GM21447 (cell line): ENCODE data around the gene KLHL4.
"Not testable (repeated sequence)": the region's sequence is repeated elsewhere in the genome, so short reads cannot be mapped to it uniquely, and the experiment has no call there.

Experiments used
- ATAC-seq: cut with Tn5 transposase; IDR thresholded peaks from one replicate; pipeline ENCODE4 v1.9.1; 2021; ENCODE audit not compliant: unreplicated experiment

The KLHL4 gene

DNA sequence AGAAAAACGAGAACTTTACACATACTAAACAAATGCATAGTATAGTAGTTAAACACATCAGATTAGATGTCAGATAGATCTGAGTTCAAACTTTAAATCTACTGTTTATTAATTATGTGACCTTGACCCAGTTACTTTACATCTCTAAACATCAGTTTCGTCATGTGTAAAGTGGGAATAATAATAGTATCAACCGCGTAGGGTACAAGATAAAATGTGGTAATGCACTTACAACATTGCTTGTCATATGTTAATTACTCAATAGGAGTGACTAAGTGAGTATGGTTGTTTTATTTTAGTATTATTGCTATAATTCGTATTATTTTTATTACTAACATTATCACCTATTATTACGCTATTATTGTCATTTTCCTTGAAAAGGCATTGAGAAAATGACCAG is 144.2 kb downstream of the KLHL4 start:
- ATAC-seq, result no peak

DNA sequence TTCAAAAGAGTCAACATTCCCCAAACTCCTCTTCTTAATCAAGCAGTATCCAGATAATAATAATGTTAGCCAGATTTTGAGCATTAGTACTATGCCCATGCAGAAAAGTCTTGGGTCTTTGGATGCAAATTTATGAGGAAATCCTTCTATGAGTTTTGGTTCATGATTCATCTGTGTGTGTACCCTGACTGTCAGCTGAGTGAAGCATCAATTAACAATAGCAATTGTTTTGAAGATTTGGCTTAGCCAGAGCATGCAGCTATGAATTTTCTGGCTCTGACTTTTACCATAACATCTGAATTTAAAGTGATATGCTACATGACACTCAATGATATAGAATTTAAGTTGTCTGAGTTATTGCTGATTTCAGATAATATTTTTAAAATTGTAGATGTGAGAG is 145.8 kb downstream of the KLHL4 start:
- no peak for ATAC-seq

DNA sequence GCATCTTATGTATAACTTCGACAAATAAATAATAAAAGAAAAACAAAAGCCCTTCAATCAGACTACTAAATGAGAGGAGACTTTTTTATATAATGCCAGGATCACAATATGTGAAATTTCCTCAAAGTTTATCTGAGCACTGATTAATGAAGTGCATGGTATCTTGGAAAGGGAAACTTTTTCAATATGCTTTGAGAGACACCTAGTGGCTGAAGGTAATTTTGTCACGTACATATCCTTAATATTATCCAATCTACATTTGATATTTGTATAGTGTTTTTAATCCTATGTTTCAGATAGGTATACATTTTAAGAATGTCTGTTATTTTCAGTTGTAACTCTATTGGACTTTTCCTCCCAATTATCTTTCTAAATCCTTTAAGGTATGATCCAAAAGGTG is 146.8 kb downstream of the KLHL4 start:
- no peak for ATAC-seq

DNA sequence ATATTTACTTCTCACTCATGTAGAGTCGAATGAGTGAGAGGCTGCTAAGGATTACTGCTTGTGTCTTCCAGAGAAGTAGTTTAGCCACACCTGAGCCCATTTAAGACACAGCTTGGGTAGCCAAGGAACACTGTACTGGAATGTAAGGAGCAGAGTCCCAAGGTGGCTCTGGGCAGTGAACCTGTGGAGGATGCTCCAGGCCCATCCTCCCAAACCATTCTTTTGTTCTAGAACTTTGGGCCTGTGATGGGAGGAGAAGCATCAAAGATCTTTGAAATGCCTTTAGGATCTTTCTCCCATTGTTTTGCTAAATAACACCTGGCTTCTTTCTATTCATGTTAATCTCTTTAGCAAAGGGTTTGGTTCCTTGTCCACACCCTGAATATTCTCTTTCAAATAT is 162.2 kb downstream of the KLHL4 start:
- ATAC-seq, result no peak

DNA sequence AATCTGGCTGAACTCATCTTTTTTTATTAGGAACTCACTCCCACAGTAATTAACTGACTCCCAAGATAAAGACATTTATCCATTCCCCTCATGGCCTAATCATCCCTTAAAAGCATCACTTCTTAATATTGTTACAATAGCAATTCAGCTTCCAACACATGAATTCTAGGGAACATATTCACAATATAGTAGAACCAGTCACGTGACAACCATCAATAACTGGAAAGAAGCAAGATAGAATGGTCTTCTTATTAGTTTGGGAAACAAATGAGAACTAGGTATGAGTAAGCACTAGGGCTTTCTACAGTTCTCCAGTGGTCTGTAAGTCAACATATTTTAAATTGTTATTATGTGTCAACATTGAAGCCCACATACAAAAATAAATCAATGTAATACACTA is 170.1 kb downstream of the KLHL4 start:
- ATAC-seq, result no peak

DNA sequence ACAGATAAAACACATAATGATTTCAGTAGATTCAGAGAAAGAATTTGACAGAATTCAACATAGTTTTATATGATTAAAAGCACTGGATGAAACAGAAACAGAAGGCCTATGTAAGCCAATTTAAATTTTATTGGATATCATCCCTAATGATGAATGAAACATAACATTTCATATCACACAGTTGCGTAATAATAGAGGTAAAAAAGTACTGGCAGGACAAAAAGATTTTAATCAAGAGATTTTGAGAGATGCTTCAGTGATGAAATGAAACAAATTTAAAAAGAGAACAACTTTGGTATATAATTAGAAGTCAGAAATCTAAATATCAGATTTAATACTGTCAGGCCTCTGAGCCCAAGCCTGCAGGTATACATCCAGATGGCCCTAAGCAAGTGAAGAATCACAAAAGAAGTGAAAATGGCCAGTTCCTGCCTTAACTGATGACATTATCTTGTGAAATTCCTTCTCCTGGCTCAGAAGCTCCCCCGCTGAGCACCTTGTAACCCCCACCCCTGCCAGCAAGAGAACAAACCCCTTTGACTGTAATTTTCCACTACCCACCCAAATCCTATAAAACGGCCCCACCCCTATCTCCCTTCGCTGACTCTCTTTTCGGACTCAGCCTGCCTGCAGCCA is 170.6 kb downstream of the KLHL4 start:
- ATAC-seq, result not testable (repeated sequence)

DNA sequence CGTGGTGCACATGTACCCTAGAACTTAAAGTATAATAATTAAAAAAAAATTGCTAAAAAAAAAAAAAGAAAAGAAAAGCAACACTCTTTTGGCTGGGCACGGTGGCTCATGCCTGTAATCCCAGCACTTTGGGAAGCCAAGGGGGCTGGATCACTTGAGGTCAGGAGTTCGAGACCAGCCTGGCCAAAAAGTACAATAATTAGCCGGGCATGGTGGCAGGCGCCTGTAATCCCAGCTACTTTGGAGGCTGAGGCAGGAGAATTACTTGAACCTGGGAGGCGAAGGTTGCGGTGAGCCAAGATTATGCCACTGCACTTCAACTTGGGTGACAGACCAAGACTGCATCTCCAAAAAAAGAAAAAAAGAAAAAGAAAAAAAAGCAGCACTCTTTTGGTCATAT is 171.6 kb downstream of the KLHL4 start:
- ATAC-seq, result not testable (repeated sequence)

DNA sequence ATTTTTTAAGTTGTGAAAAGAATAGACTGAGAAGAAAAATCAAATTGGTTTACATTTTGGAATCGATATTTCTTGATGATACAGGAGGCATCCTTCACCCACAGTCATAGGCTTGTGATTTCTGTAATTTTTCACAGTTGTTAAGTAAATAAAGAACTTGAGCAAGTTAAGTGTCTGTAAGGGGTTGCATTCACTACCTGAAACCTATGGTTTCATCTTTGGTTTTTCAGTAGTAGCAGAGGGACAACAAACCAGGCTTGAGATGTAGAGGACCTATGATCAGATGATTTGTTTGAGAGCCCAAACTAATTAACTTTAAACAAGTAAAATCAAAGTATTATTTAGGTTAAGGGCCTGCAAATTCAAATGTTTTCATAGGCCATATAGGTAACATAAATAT is 175.6 kb downstream of the KLHL4 start:
- ATAC-seq, result no peak

DNA sequence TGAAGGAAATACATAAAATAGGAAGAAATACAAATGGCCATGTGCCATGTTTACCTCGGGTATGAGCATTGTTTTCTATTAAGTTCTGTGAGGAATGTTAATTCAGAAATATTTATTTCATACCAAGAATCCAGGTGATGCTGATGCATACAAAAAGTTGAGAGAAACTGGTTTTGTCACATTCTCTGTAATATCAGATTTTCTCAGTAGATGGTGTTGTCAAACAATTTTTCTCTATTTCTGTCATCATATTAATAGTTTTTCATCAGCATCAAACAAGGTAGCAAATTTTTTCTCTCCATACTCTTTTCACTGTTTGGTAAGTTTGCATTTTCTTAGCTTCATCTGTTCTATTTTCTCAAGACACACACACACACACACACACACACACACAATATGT is 179.8 kb downstream of the KLHL4 start:
- no peak for ATAC-seq

DNA sequence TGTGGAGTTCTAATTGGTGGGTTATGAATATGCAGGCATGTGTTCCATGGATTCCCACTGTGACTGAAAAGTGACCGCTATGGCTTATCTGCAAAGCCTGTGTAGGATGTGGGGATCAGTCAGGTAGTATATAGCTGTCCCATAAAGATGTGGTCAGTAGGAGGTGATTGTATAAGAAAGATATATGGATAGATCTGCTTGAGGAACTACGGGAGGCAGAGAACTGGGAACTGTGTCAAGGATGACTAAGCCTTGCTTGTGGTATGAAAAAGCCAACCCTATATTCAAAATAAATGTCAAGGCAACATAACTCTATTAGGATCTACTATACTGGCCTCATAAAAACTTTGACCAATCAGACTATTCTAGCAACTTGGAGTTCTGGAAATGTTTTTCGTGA is 185.2 kb downstream of the KLHL4 start:
- ATAC-seq, result no peak

DNA sequence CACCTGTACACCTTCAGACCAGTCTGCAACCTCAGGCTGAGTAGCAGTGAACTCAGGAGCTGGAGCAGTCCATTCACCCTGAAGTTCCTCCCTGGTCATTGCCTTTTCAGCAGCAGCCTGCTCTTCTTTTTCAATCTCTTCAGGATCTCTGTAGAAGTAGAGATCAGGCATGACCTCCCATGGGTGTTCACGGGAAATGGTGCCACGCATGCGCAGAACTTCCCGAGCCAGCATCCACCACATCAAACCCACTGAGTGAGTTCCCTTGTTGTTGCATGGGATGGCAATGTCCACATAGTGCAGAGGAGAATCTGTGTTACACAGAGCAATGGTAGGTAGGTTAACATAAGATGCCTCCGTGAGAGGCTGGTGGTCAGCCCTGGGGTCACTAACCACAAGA is 185.9 kb downstream of the KLHL4 start:
- ATAC-seq, result not testable (repeated sequence)

DNA sequence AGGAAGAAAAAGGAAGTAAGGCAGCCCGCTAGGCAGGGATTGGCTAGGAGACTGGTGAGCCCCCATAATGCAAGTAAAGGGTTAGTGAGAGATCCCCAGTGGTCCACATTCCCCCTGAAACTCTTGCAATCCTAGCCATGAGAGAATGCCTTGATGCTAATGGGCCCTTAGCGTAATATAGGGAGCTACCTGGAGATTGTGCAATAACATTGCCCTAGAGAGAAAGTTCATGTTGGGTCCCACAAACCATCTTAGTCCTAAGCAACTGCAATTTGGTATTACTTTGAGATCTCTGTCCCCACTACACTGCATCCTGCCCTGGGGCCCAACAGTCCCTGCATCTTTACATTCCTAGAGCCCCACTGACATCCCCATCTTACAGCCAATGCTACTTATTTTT is 188.5 kb downstream of the KLHL4 start:
- no peak for ATAC-seq

DNA sequence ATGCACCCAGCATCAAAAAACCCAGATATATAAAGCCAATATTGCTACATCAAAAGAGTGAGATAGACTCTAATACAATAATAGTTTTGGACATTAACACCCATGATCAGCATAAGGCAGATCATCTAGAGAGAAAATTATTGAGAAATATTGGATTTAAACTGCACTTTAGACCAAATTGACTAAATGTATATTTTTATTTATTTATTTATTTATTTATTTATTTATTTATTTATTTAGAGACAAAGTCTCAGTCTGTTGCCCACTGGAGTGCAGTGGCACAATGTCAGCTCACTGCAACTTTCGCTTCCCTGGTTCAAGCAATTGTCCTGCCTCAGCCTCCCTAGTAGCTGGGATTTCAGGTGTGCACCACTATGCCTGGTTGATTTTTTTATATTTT is 193.0 kb downstream of the KLHL4 start:
- no peak for ATAC-seq
